Loucy (cell line): ENCODE results near the gene PCLO.

Source experiments
- EZH2phosphoT487 ChIP-seq: fragments of 200-600 bp; IDR thresholded peaks from 2 replicates; pipeline ENCODE4 v1.6.1; 2018; ENCODE audit warnings: antibody characterized with exemption, mild to moderate bottlenecking, moderate library complexity, borderline replicate concordance
- TF ChIP-seq, protein P1 (sequence below): fragments of 200-600 bp; sonication (generic); conservative IDR thresholded peaks from 2 replicates; pipeline ENCODE4 v1.5.1; 2014; ENCODE audit warnings: mild to moderate bottlenecking, antibody characterized with exemption, low read length

DNA sequence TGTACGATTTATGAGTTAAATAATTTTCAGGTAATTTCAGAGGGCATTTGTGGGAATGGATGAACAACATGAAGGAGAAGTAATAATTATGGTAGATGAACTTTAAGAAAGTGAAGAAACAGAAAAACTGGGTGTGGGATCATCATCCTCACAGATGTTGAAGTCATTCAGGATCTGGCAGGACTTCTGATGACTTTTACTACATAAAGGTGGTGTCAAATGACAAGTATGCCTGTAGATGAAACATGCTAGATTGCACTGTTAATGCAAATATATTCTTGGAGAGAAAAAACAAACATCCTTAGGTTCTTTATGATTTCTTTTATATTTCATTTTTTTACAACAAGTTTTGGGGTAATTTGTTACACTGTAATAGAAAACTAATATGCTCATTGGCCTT lies 230.2 kb downstream of the PCLO start:
- TF ChIP-seq, protein P1, sequence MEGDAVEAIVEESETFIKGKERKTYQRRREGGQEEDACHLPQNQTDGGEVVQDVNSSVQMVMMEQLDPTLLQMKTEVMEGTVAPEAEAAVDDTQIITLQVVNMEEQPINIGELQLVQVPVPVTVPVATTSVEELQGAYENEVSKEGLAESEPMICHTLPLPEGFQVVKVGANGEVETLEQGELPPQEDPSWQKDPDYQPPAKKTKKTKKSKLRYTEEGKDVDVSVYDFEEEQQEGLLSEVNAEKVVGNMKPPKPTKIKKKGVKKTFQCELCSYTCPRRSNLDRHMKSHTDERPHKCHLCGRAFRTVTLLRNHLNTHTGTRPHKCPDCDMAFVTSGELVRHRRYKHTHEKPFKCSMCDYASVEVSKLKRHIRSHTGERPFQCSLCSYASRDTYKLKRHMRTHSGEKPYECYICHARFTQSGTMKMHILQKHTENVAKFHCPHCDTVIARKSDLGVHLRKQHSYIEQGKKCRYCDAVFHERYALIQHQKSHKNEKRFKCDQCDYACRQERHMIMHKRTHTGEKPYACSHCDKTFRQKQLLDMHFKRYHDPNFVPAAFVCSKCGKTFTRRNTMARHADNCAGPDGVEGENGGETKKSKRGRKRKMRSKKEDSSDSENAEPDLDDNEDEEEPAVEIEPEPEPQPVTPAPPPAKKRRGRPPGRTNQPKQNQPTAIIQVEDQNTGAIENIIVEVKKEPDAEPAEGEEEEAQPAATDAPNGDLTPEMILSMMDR: no peak
- TF ChIP-seq EZH2phosphoT487: no peak
